Vagina (tissue), 2 donors: Measurements from ENCODE around the gene ANGPT4.

Experiments used
- CTCF ChIP-seq, 3 experiments: fragments of 450-650 bp in 2 of 3; fragments of 200-600 bp in 1 of 3; sonication (generic) in 1 of 3; IDR thresholded peaks; one replicate each; pipeline ENCODE4 v1.5.1; 2017 to 2019; ENCODE audit warnings: antibody characterized with exemption in 3 of 3, mild to moderate bottlenecking in 2 of 3, moderate library complexity in 2 of 3
- POLR2A ChIP-seq, 2 donors: fragments of 450-650 bp; IDR thresholded peaks; one replicate each; pipeline ENCODE4 v1.6.1; 2017; ENCODE audit warnings: antibody characterized with exemption in 2 of 2, mild to moderate bottlenecking in 2 of 2, moderate library complexity in 2 of 2

- TF ChIP-seq CTCF (IDR thresholded peaks at IDR 0.05) (no peak), POLR2A (IDR thresholded peaks at IDR 0.05) (no peak)
These were observed 37.6 kb upstream of the ANGPT4 start for GRCh38 chr20:953742-954141.
